Measurements from ENCODE around the gene HPS3. TPM values are rescaled to one million over a fixed set of nuclear protein-coding genes. Genes with fewer than 3 reads are reported as not detected.

The HPS3 gene
- total RNA-seq, 4 donors from 2014 or later: 17.8 to 39.5 (median 24.7) TPM

- Histone ChIP-seq H3K27ac (peak overlapping the region in 3 of 4 donors; percentile 63 to 81 (median 67)), H3K4me1 (peaks cover 0 to 24% (median 3%) of the 10 kb centered on the region in 4 donors), H3K4me3 (peak overlapping the region; percentile 49 to 89 (median 80)), H3K27me3 (no peaks in the 10 kb centered on the region), H3K9me3 (no peaks in the 10 kb centered on the region), H3K36me3 (peaks cover 0 to 17% (median 0%) of the 10 kb centered on the region in 3 donors)
- no peak for TF ChIP-seq EP300 (IDR thresholded peaks at IDR 0.05)
- no peak for TF ChIP-seq CTCF (IDR thresholded peaks at IDR 0.05)
- TF ChIP-seq POLR2A (IDR thresholded peaks at IDR 0.05): no peak
- WGBS, 2 donors: 1% methylated on average over 18 of the region's 21 CpGs
- DNase-seq (ENCODE audit: low spot score in 2 of 2): peak in 1 of 2 donors; percentile 22
These were observed 43.6 kb upstream of the HPS3 start for GRCh38 chr3:149085828-149086231.

- Histone ChIP-seq H3K27ac (peak within 1 kb of the TSS in 3 of 4 donors; percentile 63 to 81 (median 67)), H3K4me1 (peaks cover 0 to 24% (median 3%) of the 10 kb centered on the region in 4 donors), H3K9me3 (no peaks in the 10 kb centered on the region), H3K36me3 (peaks cover 0 to 17% (median 0%) of the 10 kb centered on the region in 3 donors), H3K27me3 (no peaks in the 10 kb centered on the region), H3K4me3 (peak within 1 kb of the TSS; percentile 49 to 89 (median 80))
- TF ChIP-seq CTCF (IDR thresholded peaks at IDR 0.05): no peak
- TF ChIP-seq POLR2A (IDR thresholded peaks at IDR 0.05): peak; percentile 19 to 71
- TF ChIP-seq EP300 (IDR thresholded peaks at IDR 0.05): peak; percentile 51 to 86
- WGBS, 2 donors: 12 to 19% methylated on average over 24 to 31 of the region's 57 CpGs
- DNase-seq (ENCODE audit: low spot score in 2 of 2): peak; percentile 86 to 91
These were observed 43.0 kb upstream of the HPS3 start, which contains the start of gene HLTF for GRCh38 chr3:149086232-149086988. Gene HLTF (minus strand): TSS chr3:149086533. CDS start chr3:149086336, 197 bp downstream.

- Histone ChIP-seq H3K9me3 (no peaks in the 10 kb centered on the region), H3K4me3 (no peak overlapping the region), H3K36me3 (peaks cover 0 to 12% (median 0%) of the 10 kb centered on the region in 3 donors), H3K27ac (no peak overlapping the region), H3K27me3 (no peaks in the 10 kb centered on the region), H3K4me1 (peaks cover 0 to 24% (median 3%) of the 10 kb centered on the region in 4 donors)
- no peak for DNase-seq (ENCODE audit: low spot score in 2 of 2)
- 96 to 97% methylated on average over 15 of the region's 15 CpGs for WGBS, 2 donors
- TF ChIP-seq CTCF (IDR thresholded peaks at IDR 0.05) (no peak), POLR2A (IDR thresholded peaks at IDR 0.05) (no peak), EP300 (IDR thresholded peaks at IDR 0.05) (no peak)
These were observed 42.2 kb upstream of the HPS3 start for GRCh38 chr3:149087208-149087607.

DNA sequence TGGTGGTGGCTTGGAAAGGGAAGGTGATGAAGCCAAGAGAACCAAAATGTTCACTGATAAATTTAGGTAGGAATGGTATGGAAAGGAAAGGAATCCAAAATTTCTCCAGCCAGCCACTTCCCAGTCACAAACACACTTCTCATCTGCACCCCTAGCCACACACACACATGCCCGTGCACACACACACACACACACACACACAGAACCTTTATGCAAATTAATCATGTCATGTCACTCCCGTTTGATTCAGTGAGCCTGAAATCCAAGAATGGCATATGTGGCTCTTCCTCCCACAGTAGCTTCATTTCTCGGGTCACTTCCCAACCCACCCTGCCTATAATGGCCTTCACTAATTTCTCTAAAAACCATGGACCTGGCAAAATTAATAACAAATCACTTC, 40.0 kb upstream of the HPS3 start:
- WGBS, 2 donors: 69 to 82% methylated on average over 3 of the region's 3 CpGs
- TF ChIP-seq CTCF (IDR thresholded peaks at IDR 0.05): no peak
- TF ChIP-seq EP300 (IDR thresholded peaks at IDR 0.05): no peak
- TF ChIP-seq POLR2A (IDR thresholded peaks at IDR 0.05): no peak
- no peak overlapping the region for H3K4me3 ChIP-seq

GRCh38 chr3:149090461-149090860, 39.0 kb upstream of the HPS3 start:
- no peak for TF ChIP-seq EP300 (IDR thresholded peaks at IDR 0.05)
- TF ChIP-seq POLR2A (IDR thresholded peaks at IDR 0.05): no peak
- no peak for TF ChIP-seq CTCF (IDR thresholded peaks at IDR 0.05)
- peaks cover 0 to 8% (median under 1%) of the 10 kb centered on the region in 4 donors for H3K4me1 ChIP-seq
- H3K27me3 ChIP-seq: no peaks in the 10 kb centered on the region
- H3K9me3 ChIP-seq: no peaks in the 10 kb centered on the region
- H3K36me3 ChIP-seq: no peaks in the 10 kb centered on the region
- no peak overlapping the region for H3K27ac ChIP-seq
- no peak overlapping the region for H3K4me3 ChIP-seq
- no peak for DNase-seq (ENCODE audit: low spot score in 2 of 2)
- WGBS, 2 donors: 76 to 78% methylated on average over 1 of the region's 1 CpG

More for the DNA sequence above, 40.0 kb upstream of the HPS3 start:
- peaks cover 0 to 19% (median 3%) of the 10 kb centered on the region in 4 donors for H3K4me1 ChIP-seq
- no peaks in the 10 kb centered on the region for H3K27me3 ChIP-seq
- no peaks in the 10 kb centered on the region for H3K9me3 ChIP-seq
- H3K36me3 ChIP-seq: peaks cover 0 to under 1% (median 0%) of the 10 kb centered on the region in 3 donors
- DNase-seq (ENCODE audit: low spot score in 2 of 2): no peak
- H3K27ac ChIP-seq: no peak overlapping the region

All from tibial nerve (tissue), 4 donors.